ENCODE data around the gene FKBP11. TPM values are rescaled to one million over a fixed set of nuclear protein-coding genes. Genes with fewer than 3 reads are reported as not detected.

Gene FKBP11
- total RNA-seq, 1 experiment from 2014 or later, result 18.5 TPM

- no peak for ATAC-seq
- TF ChIP-seq CEBPB (IDR thresholded peaks at IDR 0.05; ENCODE audit: low read depth) (no peak), FOSL1 (IDR thresholded peaks at IDR 0.05; ENCODE audit: low read depth) (no peak), JUND (IDR thresholded peaks at IDR 0.05) (no peak), CTCF (IDR thresholded peaks at IDR 0.05 in 2 of 3, conservative IDR thresholded peaks at IDR 0.05 in 1 of 3; ENCODE audit: borderline replicate concordance in 1 of 3, insufficient read depth in 1 of 3, low read depth in 2 of 3, low read length in 2 of 3) (no peak), YY1 (IDR thresholded peaks at IDR 0.05; ENCODE audit: extremely low read depth, insufficient replicate concordance, low read depth, low read length) (no peak), ELF1 (IDR thresholded peaks at IDR 0.05; ENCODE audit: borderline replicate concordance, low read depth) (no peak), ZNF274 (IDR thresholded peaks at IDR 0.05; ENCODE audit: low read depth, low read length) (no peak)
- Histone ChIP-seq H2AFZ (ENCODE audit: low read depth, low read length, poor library complexity, severe bottlenecking) (no peak overlapping the region), H3K27ac (ENCODE audit: low read depth, low read length) (no peak overlapping the region; the same call in 1 of the 2 replicates), H3K4me3 (replicated peaks in 1 of 2; ENCODE audit: low read depth in 1 of 2, low read length in 2 of 2) (no peak overlapping the region), H3K4me2 (ENCODE audit: low read length) (no peak overlapping the region), H3K9me2 (ENCODE audit: insufficient read depth) (no peaks in the 10 kb centered on the region), H3K79me2 (ENCODE audit: insufficient read depth, low read length) (peaks cover 9% of the 10 kb centered on the region; the same call in 1 of the 2 replicates), H4K20me1 (ENCODE audit: insufficient read depth) (no peaks in the 10 kb centered on the region), H3K27me3 (ENCODE audit: insufficient read depth, low read length) (no peaks in the 10 kb centered on the region), H3K9ac (ENCODE audit: low read length) (no peak overlapping the region), H3K4me1 (ENCODE audit: control insufficient read depth in 1 of 2, insufficient read depth in 2 of 2, low read length in 2 of 2) (peaks cover 9 to 32% of the 10 kb centered on the region in 2 experiments; a peak in 3 of 4 replicates), H3K36me3 (ENCODE audit: control insufficient read depth in 1 of 2, insufficient read depth in 2 of 2, low read length in 2 of 2) (no peaks in the 10 kb centered on the region), H3K9me3 (ENCODE audit: control insufficient read depth in 1 of 2, insufficient read depth in 1 of 2, low read depth in 1 of 2, low read length in 2 of 2) (no peaks in the 10 kb centered on the region)
- intact Hi-C loops (cut with micrococcal nuclease), result no loop called here
- no peak for DNase-seq (ENCODE audit: low read depth, low spot score)
- ChIA-PET POLR2A (no interaction called here), RAD21 (ENCODE audit: low non-redundant PET in 1 of 2, low total read pairs in 2 of 2, uncharacterized antibody in 2 of 2, unreplicated experiment in 2 of 2) (no interaction called here), CTCF (interaction anchor here (1.2 to 1.9 kb wide), 2 partner anchors 9 to 19 kb away, joined by 4 to 5 read pairs; no protein-coding TSS in a partner anchor)
- BruUV-seq (replicated peaks), result no TSS peak
These were observed 48.2 kb upstream of the FKBP11 start for GRCh38 chr12:48973531-48973930.

GRCh38 chr12:48972952-48973483, 47.7 kb upstream of the FKBP11 start:
- Histone ChIP-seq H3K4me3 (replicated peaks in 1 of 2; ENCODE audit: low read depth in 1 of 2, low read length in 2 of 2) (no peak overlapping the region), H2AFZ (ENCODE audit: low read depth, low read length, poor library complexity, severe bottlenecking) (no peak overlapping the region), H3K4me2 (ENCODE audit: low read length) (no peak overlapping the region), H3K4me1 (ENCODE audit: control insufficient read depth in 1 of 2, insufficient read depth in 2 of 2, low read length in 2 of 2) (peaks cover 9 to 30% of the 10 kb centered on the region in 2 experiments; a peak in 3 of 4 replicates), H3K79me2 (ENCODE audit: insufficient read depth, low read length) (peaks cover 9% of the 10 kb centered on the region; the same call in 1 of the 2 replicates), H3K9ac (ENCODE audit: low read length) (no peak overlapping the region), H3K9me2 (ENCODE audit: insufficient read depth) (no peaks in the 10 kb centered on the region), H3K9me3 (ENCODE audit: control insufficient read depth in 1 of 2, insufficient read depth in 1 of 2, low read depth in 1 of 2, low read length in 2 of 2) (no peaks in the 10 kb centered on the region), H3K36me3 (ENCODE audit: control insufficient read depth in 1 of 2, insufficient read depth in 2 of 2, low read length in 2 of 2) (no peaks in the 10 kb centered on the region), H4K20me1 (ENCODE audit: insufficient read depth) (no peaks in the 10 kb centered on the region), H3K27me3 (ENCODE audit: insufficient read depth, low read length) (no peaks in the 10 kb centered on the region), H3K27ac (ENCODE audit: low read depth, low read length) (no peak overlapping the region; the same call in 1 of the 2 replicates)
- BruUV-seq (replicated peaks), result no TSS peak
- ATAC-seq (no peak), DNase-seq (ENCODE audit: low read depth, low spot score) (no peak)
- CTCF ChIA-PET, result interaction anchor here (1.2 to 2.6 kb wide), 3 partner anchors 10 to 20 kb away, joined by 4 to 10 read pairs (median 5); no protein-coding TSS in a partner anchor
- POLR2A ChIA-PET, result no interaction called here
- intact Hi-C loops (cut with micrococcal nuclease), result no loop called here
- RAD21 ChIA-PET (ENCODE audit: low non-redundant PET in 1 of 2, low total read pairs in 2 of 2, uncharacterized antibody in 2 of 2, unreplicated experiment in 2 of 2), result no interaction called here
- no peak for TF ChIP-seq JUND (IDR thresholded peaks at IDR 0.05)
- no peak for TF ChIP-seq YY1 (IDR thresholded peaks at IDR 0.05; ENCODE audit: extremely low read depth, insufficient replicate concordance, low read depth, low read length)
- no peak for TF ChIP-seq POLR2A (IDR thresholded peaks at IDR 0.05; ENCODE audit: borderline replicate concordance, extremely low read depth, insufficient read depth, insufficient read length)
- TF ChIP-seq REST (IDR thresholded peaks at IDR 0.05; ENCODE audit: low read depth), result no peak
- TF ChIP-seq ELF1 (IDR thresholded peaks at IDR 0.05; ENCODE audit: borderline replicate concordance, low read depth), result no peak
- no peak for TF ChIP-seq ZFX (IDR thresholded peaks at IDR 0.05)
- TF ChIP-seq ZBTB33 (IDR thresholded peaks at IDR 0.05; ENCODE audit: extremely low read depth, insufficient replicate concordance, low read length), result no peak
